GM10266 (cell line): ENCODE data around the gene PCOLCE2.

Experiments used
- DNase-seq: peaks from one replicate; pipeline ENCODE4 v3.0.0; 2012; ENCODE audit errors: extremely low spot score
- CTCF ChIP-seq: IDR thresholded peaks from 2 replicates; pipeline ENCODE4 v1.5.1; 2012; ENCODE audit warnings: mild to moderate bottlenecking, low read depth; ENCODE audit not compliant: control insufficient read depth, insufficient read depth; ENCODE audit errors: missing control alignments

Gene PCOLCE2

GRCh38 chr3:142913432-142913831 lies 24.5 kb upstream of the PCOLCE2 start:
- TF ChIP-seq CTCF, result no peak
- DNase-seq, result no peak

- no peak for DNase-seq
- no peak for TF ChIP-seq CTCF
Measured at GRCh38 chr3:142912402-142913172, 23.7 kb upstream of the PCOLCE2 start.

- no peak for TF ChIP-seq CTCF
Measured at GRCh38 chr3:142910280-142910679, 21.4 kb upstream of the PCOLCE2 start.

GRCh38 chr3:142909282-142909681 lies 20.4 kb upstream of the PCOLCE2 start:
- no peak for TF ChIP-seq CTCF
- DNase-seq, result no peak

More at GRCh38 chr3:142910280-142910679, 21.4 kb upstream of the PCOLCE2 start:
- DNase-seq, result no peak

- DNase-seq, result no peak
- TF ChIP-seq CTCF, result no peak
Measured at GRCh38 chr3:142907996-142908395, 19.1 kb upstream of the PCOLCE2 start.

GRCh38 chr3:142904639-142905436 lies 16.0 kb upstream of the PCOLCE2 start:
- TF ChIP-seq CTCF, result no peak
- no peak for DNase-seq

- no peak for TF ChIP-seq CTCF
- DNase-seq, result no peak
Measured at GRCh38 chr3:142902356-142902755, 13.5 kb upstream of the PCOLCE2 start.
